ENCODE data around the gene PRKAG2. TPM values are rescaled to one million over a fixed set of nuclear protein-coding genes. Genes with fewer than 3 reads are reported as not detected.

Gene PRKAG2
- polyA plus RNA-seq, 1 of the 3 experiments (the other 2 are of a cell fraction) = 51.6 TPM

GRCh38 chr7:151815419-151815818 lies 61.5 kb downstream of the PRKAG2 start:
- ChIA-PET POLR2A (no interaction called here), CTCF (interaction anchor here (1.5 to 33.3 kb wide), 2 partner anchors 25 to 32 kb away, joined by 3 to 325 read pairs; no protein-coding TSS in a partner anchor)
- no peaks in the 10 kb centered on the region for H3K36me3 ChIP-seq (replicated peaks in 1 of 2; ENCODE audit: control insufficient read depth in 1 of 2, insufficient read depth in 2 of 2, low read length in 1 of 2)
- no peak overlapping the region for H2AFZ ChIP-seq (ENCODE audit: low read depth)
- no peaks in the 10 kb centered on the region for H3K9me3 ChIP-seq
- no peak overlapping the region for H3K4me2 ChIP-seq
- TF ChIP-seq, protein P1, sequence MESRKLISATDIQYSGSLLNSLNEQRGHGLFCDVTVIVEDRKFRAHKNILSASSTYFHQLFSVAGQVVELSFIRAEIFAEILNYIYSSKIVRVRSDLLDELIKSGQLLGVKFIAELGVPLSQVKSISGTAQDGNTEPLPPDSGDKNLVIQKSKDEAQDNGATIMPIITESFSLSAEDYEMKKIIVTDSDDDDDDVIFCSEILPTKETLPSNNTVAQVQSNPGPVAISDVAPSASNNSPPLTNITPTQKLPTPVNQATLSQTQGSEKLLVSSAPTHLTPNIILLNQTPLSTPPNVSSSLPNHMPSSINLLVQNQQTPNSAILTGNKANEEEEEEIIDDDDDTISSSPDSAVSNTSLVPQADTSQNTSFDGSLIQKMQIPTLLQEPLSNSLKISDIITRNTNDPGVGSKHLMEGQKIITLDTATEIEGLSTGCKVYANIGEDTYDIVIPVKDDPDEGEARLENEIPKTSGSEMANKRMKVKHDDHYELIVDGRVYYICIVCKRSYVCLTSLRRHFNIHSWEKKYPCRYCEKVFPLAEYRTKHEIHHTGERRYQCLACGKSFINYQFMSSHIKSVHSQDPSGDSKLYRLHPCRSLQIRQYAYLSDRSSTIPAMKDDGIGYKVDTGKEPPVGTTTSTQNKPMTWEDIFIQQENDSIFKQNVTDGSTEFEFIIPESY (IDR thresholded peaks at IDR 0.05; ENCODE audit: borderline replicate concordance, low read depth) = no peak
- TF ChIP-seq RXRA (IDR thresholded peaks at IDR 0.05; ENCODE audit: borderline replicate concordance, low read depth) = no peak
- TF ChIP-seq NFIC (IDR thresholded peaks at IDR 0.05; ENCODE audit: borderline replicate concordance) = no peak
- no peak for TF ChIP-seq NRF1 (IDR thresholded peaks at IDR 0.05; ENCODE audit: low read depth, low read length)
- no peak overlapping the region for H3K9ac ChIP-seq
- H4K20me1 ChIP-seq (ENCODE audit: insufficient read depth) = no peaks in the 10 kb centered on the region
- H3K27ac ChIP-seq (ENCODE audit: low read depth in 2 of 2, low read length in 1 of 2) = no peak overlapping the region
- no peaks in the 10 kb centered on the region for H3K9me2 ChIP-seq
- H3F3A ChIP-seq (replicated peaks; ENCODE audit: insufficient read depth) = no peaks in the 10 kb centered on the region
- H3K4me3 ChIP-seq (ENCODE audit: low read depth in 2 of 2, low read length in 1 of 2) = no peak overlapping the region
- no peaks in the 10 kb centered on the region for H3K79me2 ChIP-seq (ENCODE audit: insufficient read depth)
- DNase-seq = no peak
- WGBS (ENCODE audit: low lambda C conversion rate) = 65% methylated on average over 5 of the region's 5 CpGs
- peaks cover 35% of the 10 kb centered on the region for H3K27me3 ChIP-seq (ENCODE audit: insufficient read depth)
- H3K4me1 ChIP-seq (ENCODE audit: control insufficient read depth in 1 of 2, insufficient read depth in 2 of 2, low read depth in 1 of 2, low read length in 1 of 2) = peaks cover 0 to 20% of the 10 kb centered on the region in 2 experiments; a peak in 1 of 4 replicates

DNA sequence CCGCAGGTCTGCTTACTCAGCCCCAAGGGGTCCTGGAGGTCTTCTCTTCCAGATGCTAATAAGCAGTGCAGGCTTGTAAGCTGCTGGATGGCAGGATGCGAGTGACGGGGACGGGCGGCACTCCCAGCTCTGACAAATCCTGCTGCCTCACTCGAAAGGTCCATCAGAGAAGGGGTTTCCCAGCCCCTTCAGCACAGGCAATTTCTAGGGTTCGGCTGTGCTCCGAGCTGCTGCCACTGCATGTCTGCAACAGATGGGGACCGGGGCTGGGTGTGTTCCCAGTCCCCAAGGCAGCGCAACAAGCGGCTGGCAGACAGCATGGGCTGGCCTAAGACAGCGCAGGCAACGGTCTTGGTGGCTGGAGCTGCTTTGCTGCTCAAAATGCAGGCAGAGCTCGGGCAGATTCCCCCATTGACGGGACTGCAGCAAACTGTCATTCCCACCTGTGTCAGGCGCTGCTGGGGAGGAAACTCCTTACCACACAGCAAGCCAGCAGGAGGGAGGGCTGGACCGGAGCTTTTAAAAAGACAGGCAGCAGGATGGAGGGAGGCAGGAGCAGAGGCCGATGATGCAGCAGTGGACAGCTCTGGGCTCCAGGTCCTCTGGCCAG lies 62.4 kb downstream of the PRKAG2 start:
- no peaks in the 10 kb centered on the region for H3K9me3 ChIP-seq
- ChIA-PET CTCF (interaction anchor here (1.5 to 33.3 kb wide), 3 partner anchors 26 to 39 kb away, joined by 3 to 325 read pairs (median 4); no protein-coding TSS in a partner anchor), POLR2A (interaction anchor here (0.6 kb wide), 1 partner anchor 62 kb away, joined by 3 read pairs; the partner anchor contains the start of gene PRKAG2)
- H2AFZ ChIP-seq (ENCODE audit: low read depth) = no peak overlapping the region
- H3K4me2 ChIP-seq = no peak overlapping the region
- no peak overlapping the region for H3K9ac ChIP-seq
- no peak for DNase-seq
- no peak overlapping the region for H3K4me3 ChIP-seq (ENCODE audit: low read depth in 2 of 2, low read length in 1 of 2)
- H3K27me3 ChIP-seq (ENCODE audit: insufficient read depth) = peaks cover 30% of the 10 kb centered on the region
- no peak overlapping the region for H3K27ac ChIP-seq (ENCODE audit: low read depth in 2 of 2, low read length in 1 of 2)
- no peaks in the 10 kb centered on the region for H3K9me2 ChIP-seq
- H3K4me1 ChIP-seq (ENCODE audit: control insufficient read depth in 1 of 2, insufficient read depth in 2 of 2, low read depth in 1 of 2, low read length in 1 of 2) = peaks cover 0 to 23% of the 10 kb centered on the region in 2 experiments; a peak in 1 of 4 replicates
- H3F3A ChIP-seq (replicated peaks; ENCODE audit: insufficient read depth) = no peaks in the 10 kb centered on the region
- H3K79me2 ChIP-seq (ENCODE audit: insufficient read depth) = no peaks in the 10 kb centered on the region
- TF ChIP-seq NFIC (IDR thresholded peaks at IDR 0.05; ENCODE audit: borderline replicate concordance) (no peak), ELF1 (IDR thresholded peaks at IDR 0.05) (no peak), GABPA (IDR thresholded peaks at IDR 0.05; ENCODE audit: low read depth) (no peak), YY1 (IDR thresholded peaks at IDR 0.05; ENCODE audit: low read depth) (no peak), POLR2AphosphoS5 (IDR thresholded peaks at IDR 0.05; ENCODE audit: low read depth, low read length) (no peak), SMC3 (IDR thresholded peaks at IDR 0.05; ENCODE audit: low read depth, low read length) (no peak), SIN3A (IDR thresholded peaks at IDR 0.05; ENCODE audit: borderline replicate concordance, low read depth, low read length) (no peak), CHD2 (IDR thresholded peaks at IDR 0.05; ENCODE audit: low read length, partially characterized antibody) (no peak), RFX5 (IDR thresholded peaks at IDR 0.05; ENCODE audit: low read length) (no peak), RXRA (IDR thresholded peaks at IDR 0.05; ENCODE audit: borderline replicate concordance, low read depth) (no peak), MXI1 (IDR thresholded peaks at IDR 0.05; ENCODE audit: low read depth, low read length) (no peak), FOSL2 (IDR thresholded peaks at IDR 0.05; ENCODE audit: borderline replicate concordance, low read depth) (no peak), TCF12 (IDR thresholded peaks at IDR 0.05) (no peak), EP300 (IDR thresholded peaks at IDR 0.05; ENCODE audit: borderline replicate concordance in 1 of 2, low read depth in 1 of 2, low read length in 1 of 2) (no peak)
- TF ChIP-seq, protein P2, sequence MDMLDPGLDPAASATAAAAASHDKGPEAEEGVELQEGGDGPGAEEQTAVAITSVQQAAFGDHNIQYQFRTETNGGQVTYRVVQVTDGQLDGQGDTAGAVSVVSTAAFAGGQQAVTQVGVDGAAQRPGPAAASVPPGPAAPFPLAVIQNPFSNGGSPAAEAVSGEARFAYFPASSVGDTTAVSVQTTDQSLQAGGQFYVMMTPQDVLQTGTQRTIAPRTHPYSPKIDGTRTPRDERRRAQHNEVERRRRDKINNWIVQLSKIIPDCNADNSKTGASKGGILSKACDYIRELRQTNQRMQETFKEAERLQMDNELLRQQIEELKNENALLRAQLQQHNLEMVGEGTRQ (IDR thresholded peaks at IDR 0.05; ENCODE audit: borderline replicate concordance, low read depth, low read length) = no peak
- TF ChIP-seq, protein P3, sequence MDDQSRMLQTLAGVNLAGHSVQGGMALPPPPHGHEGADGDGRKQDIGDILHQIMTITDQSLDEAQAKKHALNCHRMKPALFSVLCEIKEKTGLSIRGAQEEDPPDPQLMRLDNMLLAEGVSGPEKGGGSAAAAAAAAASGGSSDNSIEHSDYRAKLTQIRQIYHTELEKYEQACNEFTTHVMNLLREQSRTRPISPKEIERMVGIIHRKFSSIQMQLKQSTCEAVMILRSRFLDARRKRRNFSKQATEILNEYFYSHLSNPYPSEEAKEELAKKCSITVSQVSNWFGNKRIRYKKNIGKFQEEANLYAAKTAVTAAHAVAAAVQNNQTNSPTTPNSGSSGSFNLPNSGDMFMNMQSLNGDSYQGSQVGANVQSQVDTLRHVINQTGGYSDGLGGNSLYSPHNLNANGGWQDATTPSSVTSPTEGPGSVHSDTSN (IDR thresholded peaks at IDR 0.05) = no peak
- TF ChIP-seq, protein P1 (IDR thresholded peaks at IDR 0.05; ENCODE audit: borderline replicate concordance, low read depth) = no peak
- no peaks in the 10 kb centered on the region for H3K36me3 ChIP-seq (replicated peaks in 1 of 2; ENCODE audit: control insufficient read depth in 1 of 2, insufficient read depth in 2 of 2, low read length in 1 of 2)
- 56% methylated on average over 11 of the region's 18 CpGs for WGBS (ENCODE audit: low lambda C conversion rate)
- H4K20me1 ChIP-seq (ENCODE audit: insufficient read depth) = no peaks in the 10 kb centered on the region
